IgD-negative memory B cell (primary cell): ENCODE results near the gene CCDC146. TPM values are rescaled to one million over a fixed set of nuclear protein-coding genes. Genes with fewer than 3 reads are reported as not detected.
A peak's percentile ranks its signal among the peaks of the same experiment; 100 is the strongest.
"Not testable (repeated sequence)": the region's sequence is repeated elsewhere in the genome, so short reads cannot be mapped to it uniquely, and the experiment has no call there.

Experiments
- H3K27ac Mint-ChIP-seq, 3 donors: one replicate each; pipeline ENCODE4 v1.8.0; 2020 to 2022; ENCODE audit warnings: mild to moderate bottlenecking in 3 of 3, mixed read lengths in 3 of 3, moderate library complexity in 1 of 3
- H3K27me3 Mint-ChIP-seq: one replicate; pipeline ENCODE4 v1.8.0; 2021; ENCODE audit warnings: mixed read lengths
- H3K36me3 Mint-ChIP-seq: one replicate; pipeline ENCODE4 v1.8.0; 2020; ENCODE audit warnings: mild to moderate bottlenecking, mixed read lengths
- H3K4me1 Mint-ChIP-seq, 3 donors: one replicate each; pipeline ENCODE4 v1.8.0; 2020 to 2022; ENCODE audit warnings: mixed read lengths in 3 of 3, mild to moderate bottlenecking in 1 of 3
- H3K4me3 Mint-ChIP-seq, 4 donors: one replicate each; pipeline ENCODE4 v1.8.0; 2020 to 2022; ENCODE audit warnings: mild to moderate bottlenecking in 4 of 4, mixed read lengths in 4 of 4, moderate library complexity in 3 of 4
- H3K9me3 Mint-ChIP-seq, 3 donors: one replicate each; pipeline ENCODE4 v1.8.0; 2020 to 2021; ENCODE audit warnings: mixed read lengths in 3 of 3, mild to moderate bottlenecking in 1 of 3
- polyA plus RNA-seq: library from polyadenylated mRNA; unstranded; fragments of 300-500 nt; fragmentation: Illumina TruSeq; gene quantifications from one replicate; pipeline ENCODE4 v1.2.3, GENCODE V29; 2021

CCDC146 gene
- polyA plus RNA-seq, 1 donor from 2014 or later, result 1.0 TPM

DNA sequence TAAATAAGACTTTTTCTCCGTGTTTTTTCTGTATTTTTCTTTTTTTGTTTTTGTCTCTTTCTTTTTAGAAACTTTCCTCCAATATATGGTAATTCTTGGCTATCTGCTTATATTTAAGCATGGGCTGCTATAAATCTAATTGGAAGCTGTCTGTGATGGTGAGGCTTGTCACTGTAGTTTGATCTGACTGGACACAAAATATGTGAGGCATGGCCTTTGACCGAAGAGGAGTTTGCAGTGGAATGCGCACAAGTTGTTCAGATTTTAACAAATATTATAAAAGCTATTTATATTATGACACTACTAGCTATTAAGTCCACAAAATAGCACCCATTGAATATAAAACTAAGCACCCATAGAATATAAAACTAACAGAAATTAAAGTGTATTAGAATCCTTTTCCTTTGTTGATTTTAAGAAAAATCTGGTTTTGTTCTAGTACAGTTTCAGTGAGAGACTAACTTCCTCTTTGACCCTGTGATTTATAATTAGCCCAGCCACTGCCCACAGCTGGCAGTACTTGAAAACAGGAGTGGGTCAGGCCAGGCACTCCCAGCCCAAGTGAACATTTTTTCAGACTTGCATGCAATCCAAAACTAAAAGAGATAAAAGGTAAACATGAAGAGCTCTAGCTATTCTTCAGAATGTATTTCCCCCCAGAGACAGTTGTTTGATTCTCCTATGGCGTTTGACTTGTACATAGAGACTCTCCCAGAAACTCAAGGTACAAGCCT, 147.1 kb downstream of the CCDC146 start:
- H3K4me3 Mint-ChIP-seq, result peak overlapping the region in 3 of 4 donors; percentile 58 to 89 (median 66)
- peak overlapping the region; percentile 5 to 78 (median 58) for H3K27ac Mint-ChIP-seq
- no peaks in the 10 kb centered on the region for H3K36me3 Mint-ChIP-seq
- H3K9me3 Mint-ChIP-seq, result no peaks in the 10 kb centered on the region
- no peaks in the 10 kb centered on the region for H3K27me3 Mint-ChIP-seq
- H3K4me1 Mint-ChIP-seq, result peaks cover 23 to 40% (median 27%) of the 10 kb centered on the region in 3 donors

DNA sequence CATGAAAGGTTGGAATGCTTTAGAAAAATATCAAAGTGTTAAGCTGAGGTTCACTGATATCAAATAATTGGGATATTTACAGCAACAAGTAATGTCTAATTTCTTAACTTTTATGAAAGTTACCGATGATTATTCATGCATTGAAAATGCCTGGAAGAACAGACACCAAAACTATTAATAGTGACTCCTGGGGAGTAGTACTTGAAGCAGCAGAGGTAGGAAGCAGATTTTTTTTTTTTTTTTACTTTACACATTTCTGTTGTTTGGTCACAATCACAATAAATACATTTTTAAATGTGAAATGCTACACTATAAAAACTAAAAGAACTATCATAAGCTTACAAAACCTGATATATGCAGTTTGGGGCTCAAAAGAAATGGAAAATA, 147.7 kb downstream of the CCDC146 start:
- Mint-ChIP-seq H3K4me3 (peak overlapping the region in 2 of 4 donors; percentile 66 to 89), H3K36me3 (no peaks in the 10 kb centered on the region)

DNA sequence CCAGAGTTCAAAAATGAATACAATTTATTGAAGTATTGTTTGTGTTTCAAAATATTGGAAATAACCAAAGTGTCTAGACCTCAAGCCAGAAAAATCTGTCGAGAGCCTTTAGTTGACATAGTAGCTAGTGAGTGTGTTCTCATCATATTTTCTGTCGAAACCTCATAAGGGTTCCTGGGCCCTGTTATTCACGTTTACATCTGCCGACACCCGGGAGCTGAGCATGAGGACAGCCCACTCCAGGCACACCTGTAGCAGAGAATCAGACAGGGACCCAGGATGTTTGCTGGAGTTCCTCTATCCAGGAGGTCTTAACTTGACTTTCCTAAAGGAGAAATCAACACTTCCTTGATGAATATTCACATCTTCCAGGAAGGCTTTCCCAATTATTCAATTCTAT, 149.4 kb downstream of the CCDC146 start:
- H3K36me3 Mint-ChIP-seq, result peaks cover under 1% of the 10 kb centered on the region
- no peaks in the 10 kb centered on the region for H3K27me3 Mint-ChIP-seq
- peaks cover 20 to 30% (median 23%) of the 10 kb centered on the region in 3 donors for H3K4me1 Mint-ChIP-seq
- H3K27ac Mint-ChIP-seq, result no peak overlapping the region
- no peaks in the 10 kb centered on the region for H3K9me3 Mint-ChIP-seq
- H3K4me3 Mint-ChIP-seq, result no peak overlapping the region

More for the DNA sequence above, 147.7 kb downstream of the CCDC146 start:
- no peaks in the 10 kb centered on the region for H3K27me3 Mint-ChIP-seq
- peak overlapping the region; percentile 5 to 78 (median 58) for H3K27ac Mint-ChIP-seq
- no peaks in the 10 kb centered on the region for H3K9me3 Mint-ChIP-seq
- peaks cover 23 to 35% (median 27%) of the 10 kb centered on the region in 3 donors for H3K4me1 Mint-ChIP-seq

DNA sequence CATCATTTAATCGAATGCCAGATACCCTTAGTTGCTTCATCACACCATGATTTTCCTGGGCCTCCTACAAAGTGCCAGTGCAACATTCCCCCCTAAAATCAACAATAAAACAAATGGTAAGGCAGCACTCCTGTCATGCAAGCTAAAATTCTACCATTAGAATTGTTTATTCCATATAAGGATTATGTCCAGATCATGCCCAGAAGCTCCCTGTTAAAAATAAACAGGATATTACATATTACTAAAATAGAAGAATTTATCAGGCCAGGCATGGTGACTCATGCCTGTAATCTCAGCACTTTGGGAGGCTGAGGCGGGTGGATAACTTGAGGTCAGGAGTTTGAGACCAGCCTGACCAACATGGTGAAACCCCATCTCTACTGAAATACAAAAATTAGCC, 153.2 kb downstream of the CCDC146 start:
- H3K4me3 Mint-ChIP-seq, H3K36me3 Mint-ChIP-seq, H3K27me3 Mint-ChIP-seq, H3K9me3 Mint-ChIP-seq, H3K4me1 Mint-ChIP-seq, H3K27ac Mint-ChIP-seq: not testable (repeated sequence)

DNA sequence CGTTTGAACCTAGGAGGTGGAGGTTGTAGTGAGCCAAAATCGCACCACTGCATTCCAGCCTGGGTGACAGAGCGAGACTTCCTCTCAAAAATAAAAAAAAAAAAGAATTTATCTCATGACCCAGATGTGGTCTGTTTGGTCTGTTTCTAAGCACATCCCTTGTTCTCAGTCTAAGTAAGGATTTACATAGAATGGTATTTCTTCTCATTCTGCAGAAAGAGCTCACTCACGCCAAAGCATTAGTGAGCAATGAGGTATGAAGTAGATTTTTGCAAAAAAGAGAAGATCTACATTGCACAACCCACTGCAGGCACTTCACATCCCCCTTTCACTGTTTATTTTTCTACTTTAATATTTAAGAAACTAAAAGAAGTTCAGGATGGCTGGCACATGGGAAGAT, 153.7 kb downstream of the CCDC146 start:
- peaks cover 0 to 8% (median 6%) of the 10 kb centered on the region in 3 donors for H3K4me1 Mint-ChIP-seq
- H3K27me3 Mint-ChIP-seq, result no peaks in the 10 kb centered on the region
- H3K27ac Mint-ChIP-seq, result no peak overlapping the region
- H3K36me3 Mint-ChIP-seq, result peaks cover 4% of the 10 kb centered on the region
- no peak overlapping the region for H3K4me3 Mint-ChIP-seq
- no peaks in the 10 kb centered on the region for H3K9me3 Mint-ChIP-seq

DNA sequence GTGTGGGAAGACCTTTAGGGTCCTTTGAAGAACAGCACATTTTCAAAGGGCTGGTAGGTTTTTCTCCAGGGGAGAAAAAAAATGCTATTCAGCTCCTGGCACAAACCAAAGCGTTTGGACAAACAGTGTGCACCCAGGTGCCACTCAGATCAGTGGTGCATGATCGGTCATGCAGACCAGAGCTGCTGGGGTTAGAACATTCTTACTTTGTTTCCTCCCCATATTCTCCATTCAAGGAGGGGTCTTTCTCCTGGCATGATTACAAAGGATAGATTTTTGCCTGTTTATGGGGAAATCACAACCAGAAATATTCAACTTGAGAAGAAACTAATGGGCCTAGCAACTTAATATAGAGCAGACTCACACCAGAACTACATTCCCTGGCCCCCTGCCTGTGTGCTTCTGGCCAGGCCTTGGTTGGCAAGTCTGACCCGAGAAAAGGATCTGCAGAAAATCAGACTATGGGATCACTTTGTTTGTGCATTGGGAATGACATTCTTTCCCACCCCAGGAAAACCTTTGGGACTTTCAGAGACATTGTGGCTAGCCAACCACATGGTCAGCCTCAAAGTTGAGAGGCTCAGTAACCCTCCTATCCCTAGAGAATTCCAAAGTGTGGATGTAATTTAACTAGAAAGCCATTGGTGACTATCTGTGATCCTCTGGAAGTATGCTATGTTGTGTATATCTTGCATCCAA, 159.5 kb downstream of the CCDC146 start:
- Mint-ChIP-seq H3K4me1 (peaks cover 5 to 8% (median 6%) of the 10 kb centered on the region in 3 donors), H3K4me3 (peak overlapping the region in 1 of 4 donors; percentile 55)

DNA sequence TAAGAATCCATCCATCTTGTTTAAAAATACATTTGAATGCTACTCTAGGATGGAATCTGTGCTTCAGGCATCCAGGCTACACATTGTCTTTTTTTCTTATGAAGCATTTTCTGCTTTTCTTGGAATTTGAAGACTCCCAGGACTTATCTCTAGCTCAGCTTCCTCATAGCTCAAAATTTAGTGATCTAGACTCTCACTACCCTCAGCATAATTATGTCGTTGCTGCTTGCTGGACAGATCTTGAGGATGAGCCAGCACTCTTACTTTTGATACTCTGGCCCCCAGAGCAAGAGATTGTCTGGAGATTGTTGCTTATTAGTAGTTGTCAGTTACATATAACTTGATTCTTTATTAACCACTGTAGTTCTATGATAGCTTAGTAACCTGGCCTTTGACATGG, 160.5 kb downstream of the CCDC146 start:
- peaks cover 0 to 3% (median 2%) of the 10 kb centered on the region in 3 donors for H3K9me3 Mint-ChIP-seq
- peaks cover 23% of the 10 kb centered on the region for H3K36me3 Mint-ChIP-seq
- no peak overlapping the region for H3K4me3 Mint-ChIP-seq
- peaks cover 5 to 8% (median 6%) of the 10 kb centered on the region in 3 donors for H3K4me1 Mint-ChIP-seq
- no peaks in the 10 kb centered on the region for H3K27me3 Mint-ChIP-seq
- H3K27ac Mint-ChIP-seq, result no peak overlapping the region

More for the DNA sequence above, 159.5 kb downstream of the CCDC146 start:
- peaks cover 22% of the 10 kb centered on the region for H3K36me3 Mint-ChIP-seq
- peaks cover 0 to 3% (median 0%) of the 10 kb centered on the region in 3 donors for H3K9me3 Mint-ChIP-seq
- H3K27me3 Mint-ChIP-seq, result no peaks in the 10 kb centered on the region
- H3K27ac Mint-ChIP-seq, result no peak overlapping the region

DNA sequence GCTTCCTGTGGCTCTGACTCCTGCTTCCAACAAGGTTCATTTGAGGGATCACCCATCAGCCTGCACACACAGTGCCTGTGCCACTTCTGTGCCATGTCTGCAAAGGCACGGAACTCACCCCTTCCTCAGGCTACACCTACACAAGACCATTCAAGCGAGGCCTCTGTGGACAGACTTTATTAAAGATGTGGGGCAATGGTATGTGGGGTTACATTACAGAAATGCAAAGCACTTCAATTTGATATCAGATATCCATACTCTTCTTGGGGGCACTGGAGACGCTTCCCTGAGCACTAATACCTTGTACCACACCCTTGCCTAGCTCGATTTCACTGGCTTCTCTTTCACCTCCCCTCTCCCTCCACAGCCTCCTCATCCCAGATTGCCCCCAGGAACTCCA, 161.6 kb downstream of the CCDC146 start:
- Mint-ChIP-seq H3K27me3 (no peaks in the 10 kb centered on the region), H3K27ac (no peak overlapping the region), H3K4me1 (peaks cover 5 to 8% (median 6%) of the 10 kb centered on the region in 3 donors), H3K36me3 (peaks cover 23% of the 10 kb centered on the region), H3K4me3 (no peak overlapping the region), H3K9me3 (peaks cover 0 to 3% (median 2%) of the 10 kb centered on the region in 3 donors)

DNA sequence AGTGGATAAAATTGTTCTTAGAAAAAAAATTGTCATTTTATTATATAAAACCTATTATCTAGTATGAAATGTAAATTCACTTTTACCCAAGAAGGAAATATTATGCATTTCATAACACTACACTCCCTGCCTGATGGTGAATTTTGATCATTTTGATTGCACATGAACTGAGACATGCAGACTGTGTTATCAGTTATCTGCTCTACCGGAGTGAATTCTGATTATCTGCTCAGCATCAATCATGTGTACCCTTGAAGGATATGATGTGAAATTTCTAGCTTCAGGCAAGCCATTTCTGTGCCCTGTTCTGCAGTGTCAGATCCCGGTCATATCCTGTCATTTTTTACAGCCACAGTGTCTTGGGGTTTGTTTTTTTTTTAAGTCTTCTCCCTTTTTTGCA, 162.2 kb downstream of the CCDC146 start:
- Mint-ChIP-seq H3K4me1 (peaks cover 7 to 12% (median 8%) of the 10 kb centered on the region in 3 donors), H3K36me3 (peaks cover 26% of the 10 kb centered on the region), H3K4me3 (no peak overlapping the region), H3K27me3 (no peaks in the 10 kb centered on the region), H3K27ac (peak overlapping the region in 1 of 3 donors; percentile 7), H3K9me3 (peaks cover 0 to 3% (median 2%) of the 10 kb centered on the region in 3 donors)

DNA sequence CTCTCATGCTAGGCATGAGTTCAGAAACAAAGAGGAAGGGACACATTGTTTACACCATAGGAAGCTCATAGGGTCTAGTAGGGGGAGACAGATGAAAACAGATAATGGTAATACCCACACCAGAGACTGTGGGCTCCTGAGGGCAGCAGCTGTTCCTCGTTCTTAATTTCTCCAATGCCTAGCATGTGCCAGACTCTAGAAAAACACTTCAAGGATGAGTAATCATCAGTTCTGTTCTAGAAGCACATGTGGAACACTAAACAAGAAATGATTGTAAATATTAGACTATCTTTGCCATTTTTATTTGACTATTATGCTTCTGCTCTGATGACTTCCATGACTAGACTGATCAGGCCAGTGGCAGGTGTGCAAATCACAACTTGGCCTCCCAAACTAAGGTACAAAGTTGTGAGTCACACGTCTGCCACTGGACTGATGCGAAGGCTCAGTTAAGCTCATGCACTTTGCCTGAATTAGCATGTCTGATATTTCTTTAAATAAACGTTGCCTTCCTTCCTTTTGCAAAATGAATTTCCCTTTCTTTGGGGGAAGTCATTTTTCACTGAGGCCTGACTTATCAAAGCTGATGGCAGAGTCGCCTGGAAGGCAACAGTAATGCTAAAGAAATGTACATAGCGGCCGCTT, 166.4 kb downstream of the CCDC146 start:
- no peak overlapping the region for H3K4me3 Mint-ChIP-seq
- H3K36me3 Mint-ChIP-seq, result peaks cover 23% of the 10 kb centered on the region
- no peak overlapping the region for H3K27ac Mint-ChIP-seq
- peaks cover 2 to 6% (median 3%) of the 10 kb centered on the region in 3 donors for H3K4me1 Mint-ChIP-seq
- peaks cover 0 to 3% (median 2%) of the 10 kb centered on the region in 3 donors for H3K9me3 Mint-ChIP-seq
- H3K27me3 Mint-ChIP-seq, result no peaks in the 10 kb centered on the region

DNA sequence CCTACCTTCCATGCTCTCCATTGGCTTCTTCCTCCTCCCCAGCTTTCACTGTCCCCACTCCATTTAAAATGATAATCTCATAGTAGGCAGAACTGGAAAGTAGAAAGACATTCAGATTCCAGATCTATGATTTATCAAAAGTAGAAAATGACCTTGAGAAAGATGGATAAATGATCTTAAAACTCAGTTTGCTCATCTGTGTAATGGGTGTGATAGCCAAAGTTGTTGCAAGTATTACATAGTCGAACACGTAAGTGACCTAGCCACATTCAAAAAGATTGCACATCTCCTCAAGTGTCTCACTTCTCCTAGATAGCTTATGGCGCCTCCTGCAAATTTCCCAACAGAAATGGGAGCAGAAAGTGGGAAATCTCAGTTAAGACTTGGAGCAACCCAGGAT, 167.0 kb downstream of the CCDC146 start:
- H3K27me3 Mint-ChIP-seq, result no peaks in the 10 kb centered on the region
- peaks cover 0 to 3% (median 2%) of the 10 kb centered on the region in 3 donors for H3K9me3 Mint-ChIP-seq
- no peak overlapping the region for H3K27ac Mint-ChIP-seq
- peaks cover 21% of the 10 kb centered on the region for H3K36me3 Mint-ChIP-seq
- H3K4me1 Mint-ChIP-seq, result peaks cover 2 to 6% (median 3%) of the 10 kb centered on the region in 3 donors
- H3K4me3 Mint-ChIP-seq, result no peak overlapping the region

DNA sequence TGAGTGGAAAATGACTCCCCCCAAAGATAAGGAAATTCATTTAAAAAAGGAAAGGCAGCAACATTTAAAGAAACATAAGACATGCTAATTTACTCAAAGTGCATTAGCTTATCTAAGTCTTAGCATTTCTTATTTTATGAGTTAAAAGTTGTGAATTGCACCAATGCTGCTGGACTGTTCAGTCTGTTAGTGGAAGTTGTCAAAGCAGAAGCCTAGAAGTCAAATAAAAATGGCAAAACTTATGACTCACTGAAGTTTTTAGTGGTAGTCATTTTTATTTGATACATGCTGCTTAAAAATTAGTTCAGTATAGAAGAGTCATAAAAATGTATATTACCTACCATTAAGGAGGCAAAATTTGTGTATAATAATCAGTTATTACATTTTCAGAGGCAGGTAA, 168.0 kb downstream of the CCDC146 start:
- H3K27me3 Mint-ChIP-seq, result no peaks in the 10 kb centered on the region
- H3K36me3 Mint-ChIP-seq, result peaks cover 19% of the 10 kb centered on the region
- H3K9me3 Mint-ChIP-seq, result peaks cover 0 to 3% (median 2%) of the 10 kb centered on the region in 3 donors
- H3K27ac Mint-ChIP-seq, result no peak overlapping the region
- H3K4me1 Mint-ChIP-seq, result peaks cover 2 to 6% (median 3%) of the 10 kb centered on the region in 3 donors
- no peak overlapping the region for H3K4me3 Mint-ChIP-seq

DNA sequence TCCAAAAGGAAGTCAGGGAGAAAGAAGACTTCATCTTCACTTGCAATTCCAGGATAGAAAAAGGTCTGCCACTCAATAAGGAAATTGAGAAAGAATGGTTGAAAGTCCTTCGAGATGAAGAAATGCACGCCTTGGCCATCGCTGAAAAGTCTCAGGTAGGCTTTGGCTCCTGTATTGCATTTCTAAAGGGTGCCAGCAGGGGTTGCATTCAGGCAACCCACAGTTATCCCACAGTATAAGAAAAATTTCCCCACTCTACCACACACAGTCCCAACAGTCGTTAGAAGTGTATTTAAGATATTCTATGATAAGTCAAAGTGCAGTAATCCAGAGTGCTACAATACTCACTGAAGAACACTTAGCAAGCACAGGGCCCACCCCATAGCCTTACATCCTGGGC, 170.6 kb downstream of the CCDC146 start:
- Mint-ChIP-seq H3K4me3 (no peak overlapping the region), H3K36me3 (peaks cover 11% of the 10 kb centered on the region), H3K9me3 (peaks cover 8 to 12% (median 11%) of the 10 kb centered on the region in 3 donors), H3K27me3 (no peaks in the 10 kb centered on the region), H3K27ac (no peak overlapping the region), H3K4me1 (peaks cover 2 to 6% (median 3%) of the 10 kb centered on the region in 3 donors)

DNA sequence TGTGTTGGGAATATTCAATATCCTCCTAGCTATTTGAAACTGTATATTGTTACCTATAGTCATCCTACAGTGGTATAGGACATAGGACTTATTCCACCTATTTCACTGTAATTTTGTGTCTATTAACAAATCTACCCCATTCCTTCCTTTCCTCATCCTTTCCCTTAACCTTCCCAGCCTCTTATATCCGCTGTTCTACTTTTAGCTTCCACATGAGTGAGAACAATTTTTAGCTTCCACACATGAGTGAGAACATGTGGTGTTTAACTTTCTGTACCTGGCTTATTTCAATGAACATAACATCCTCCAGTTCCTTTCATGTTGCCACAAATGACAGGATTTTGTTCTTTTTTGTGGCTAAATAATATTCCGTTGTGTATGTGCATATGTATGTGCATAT, 173.1 kb downstream of the CCDC146 start:
- H3K27me3 Mint-ChIP-seq, result no peaks in the 10 kb centered on the region
- no peaks in the 10 kb centered on the region for H3K4me1 Mint-ChIP-seq
- H3K4me3 Mint-ChIP-seq, result no peak overlapping the region
- H3K27ac Mint-ChIP-seq, result no peak overlapping the region
- H3K9me3 Mint-ChIP-seq, result peaks cover 13 to 22% (median 17%) of the 10 kb centered on the region in 3 donors
- H3K36me3 Mint-ChIP-seq, result peaks cover 8% of the 10 kb centered on the region
